HCT116 (cell line): ENCODE measurements around the gene DDX27. TPM values are rescaled to one million over a fixed set of nuclear protein-coding genes. Genes with fewer than 3 reads are reported as not detected.
A peak's percentile ranks its signal among the peaks of the same experiment; 100 is the strongest.

Source experiments
- ATAC-seq: fragments of 200-7000 bp; cut with Tn5 transposase; 2 replicates; pipeline ENCODE4 v1.9.1; 2020; ENCODE audit warnings: mild to moderate bottlenecking, moderate library complexity
- BruUV-seq: library from RNA; stranded (reverse); fragments of 400-500 nt; replicated peaks from 2 replicates; lab custom pipeline; 2021; lab: Mats Ljungman, UMichigan
- CTCF ChIA-PET: fragments of 300-600 bp; sonication (Branson Sonifier 250); formaldehyde crosslinking; loops from one replicate; lab custom pipeline; 2021; ENCODE audit warnings: antibody characterized with exemption; lab: Charles Lee
- POLR2A ChIA-PET: fragments of 300-600, 350-600 bp; sonication (Branson Sonifier 250); formaldehyde crosslinking; loops from one replicate; lab custom pipeline; 2021; ENCODE audit warnings: antibody characterized with exemption; lab: Charles Lee
- RAD21 ChIA-PET, 2 experiments: fragments of 300-600 bp; sonication (Branson Sonifier 250); formaldehyde crosslinking; loops; one replicate each; lab custom pipeline; 2023; ENCODE audit warnings: low total read pairs in 2 of 2; ENCODE audit not compliant: uncharacterized antibody in 2 of 2, unreplicated experiment in 2 of 2, low non-redundant PET in 1 of 2; lab: Charles Lee
- DNase-seq: peaks from one replicate; pipeline ENCODE4 v3.0.0-alpha.2; 2010; ENCODE audit warnings: low read depth, low spot score
- H2AFZ ChIP-seq: fragments of 200-600 bp; shearing (Covaris generic), sonication (generic); 2 replicates; pipeline ENCODE4 v1.6.1; 2017; ENCODE audit warnings: low read depth, mixed run types, mixed read lengths, antibody characterized with exemption, low read length; ENCODE audit not compliant: poor library complexity, severe bottlenecking
- H3K27ac ChIP-seq: 2 replicates; pipeline ENCODE4 v1.5.1; 2012; ENCODE audit warnings: low read depth, low read length
- H3K27me3 ChIP-seq: fragments of 200-600 bp; sonication (generic); 2 replicates; pipeline ENCODE4 v1.6.1; 2016; ENCODE audit warnings: mixed run types, low read length, mixed read lengths; ENCODE audit not compliant: insufficient read depth
- H3K36me3 ChIP-seq, 2 experiments: fragments of 200-500 bp in 1 of 2; fragments of 200-600 bp in 1 of 2; sonication (Bioruptor generic) in 1 of 2; sonication (generic) in 1 of 2; 2 replicates each; pipeline versions ENCODE4 v1.5.1 to v1.6.1; 2014 to 2016; ENCODE audit warnings: low read length in 2 of 2, inconsistent platforms in 1 of 2, mixed read lengths in 1 of 2, mixed run types in 1 of 2; ENCODE audit not compliant: insufficient read depth in 2 of 2, control insufficient read depth in 1 of 2
- H3K4me1 ChIP-seq, 2 experiments: fragments of 200-600 bp in 1 of 2; sonication (generic) in 1 of 2; 2 replicates each; pipeline versions ENCODE4 v1.5.1 to v1.6.1; 2012 to 2017; ENCODE audit warnings: low read length in 2 of 2, inconsistent platforms in 1 of 2, mild to moderate bottlenecking in 1 of 2, mixed read lengths in 1 of 2, mixed run types in 1 of 2, moderate library complexity in 1 of 2; ENCODE audit not compliant: insufficient read depth in 2 of 2, control insufficient read depth in 1 of 2
- H3K4me2 ChIP-seq: fragments of 200-600 bp; sonication (generic); 2 replicates; pipeline ENCODE4 v1.6.1; 2017; ENCODE audit warnings: mixed run types, low read length, mixed read lengths
- H3K4me3 ChIP-seq, 2 experiments: fragments of 200-600 bp in 1 of 2; sonication (generic) in 1 of 2; replicated peaks in 1 of 2; 2 replicates each; pipeline ENCODE4 v1.5.1; 2011 to 2016; ENCODE audit warnings: low read length in 2 of 2, control low read depth in 1 of 2, low read depth in 1 of 2, mild to moderate bottlenecking in 1 of 2, mixed read lengths in 1 of 2, mixed run types in 1 of 2
- H3K79me2 ChIP-seq: fragments of 200-600 bp; sonication (generic); 2 replicates; pipeline ENCODE4 v1.6.1; 2017; ENCODE audit warnings: mild to moderate bottlenecking, mixed run types, low read length, moderate library complexity, mixed read lengths; ENCODE audit not compliant: insufficient read depth
- H3K9ac ChIP-seq: fragments of 200-600 bp; sonication (generic); 2 replicates; pipeline ENCODE4 v1.6.1; 2016; ENCODE audit warnings: low read length, mixed read lengths
- H3K9me2 ChIP-seq: fragments of 200-600 bp; sonication (generic), shearing (Covaris generic); 2 replicates; pipeline ENCODE4 v1.6.1; 2017; ENCODE audit warnings: mixed run types, mild to moderate bottlenecking, moderate library complexity; ENCODE audit not compliant: insufficient read depth
- H3K9me3 ChIP-seq, 2 experiments: fragments of 200-500 bp in 1 of 2; fragments of 200-600 bp in 1 of 2; sonication (Bioruptor generic) in 1 of 2; sonication (generic) in 1 of 2; 2 replicates each; pipeline ENCODE4 v1.6.1; 2014 to 2017; ENCODE audit warnings: low read length in 2 of 2, mixed read lengths in 2 of 2, inconsistent platforms in 1 of 2, low read depth in 1 of 2, mild to moderate bottlenecking in 1 of 2, mixed run types in 1 of 2, moderate library complexity in 1 of 2; ENCODE audit not compliant: control insufficient read depth in 1 of 2, insufficient read depth in 1 of 2
- H4K20me1 ChIP-seq: fragments of 200-600 bp; sonication (generic), shearing (Covaris generic); 2 replicates; pipeline ENCODE4 v1.6.1; 2017; ENCODE audit warnings: mixed run types, mild to moderate bottlenecking, moderate library complexity; ENCODE audit not compliant: insufficient read depth
- CBX3 ChIP-seq: IDR thresholded peaks from 2 replicates; pipeline ENCODE4 v1.6.1; 2012; ENCODE audit warnings: low read depth
- ELF1 ChIP-seq: IDR thresholded peaks from 2 replicates; pipeline ENCODE4 v1.6.1; 2012; ENCODE audit warnings: low read depth, borderline replicate concordance
- EZH2phosphoT487 ChIP-seq: fragments of 200-600 bp; IDR thresholded peaks from 2 replicates; pipeline ENCODE4 v1.6.1; 2018; ENCODE audit warnings: antibody characterized with exemption, borderline replicate concordance
- FOSL1 ChIP-seq: IDR thresholded peaks from 2 replicates; pipeline ENCODE4 v1.6.1; 2012; ENCODE audit warnings: low read depth
- JUND ChIP-seq: IDR thresholded peaks from 2 replicates; pipeline ENCODE4 v1.6.1; 2012
- POLR2AphosphoS5 ChIP-seq: IDR thresholded peaks from 2 replicates; pipeline ENCODE4 v1.6.1; 2011; ENCODE audit warnings: mild to moderate bottlenecking, low read depth, low read length, moderate library complexity
- RAD21 ChIP-seq: IDR thresholded peaks from 2 replicates; pipeline ENCODE4 v1.6.1; 2012; ENCODE audit warnings: low read depth, mild to moderate bottlenecking
- SIN3A ChIP-seq: IDR thresholded peaks from 2 replicates; pipeline ENCODE4 v1.6.1; 2012; ENCODE audit warnings: low read depth
- SRF ChIP-seq: IDR thresholded peaks from 2 replicates; pipeline ENCODE4 v1.6.1; 2012; ENCODE audit warnings: low read depth
- TCF7L2 ChIP-seq: IDR thresholded peaks from 2 replicates; pipeline ENCODE4 v1.7.0; 2011; ENCODE audit warnings: borderline replicate concordance, inconsistent platforms; ENCODE audit not compliant: insufficient read depth, insufficient read length; ENCODE audit errors: extremely low read depth
- YY1 ChIP-seq: IDR thresholded peaks from 2 replicates; pipeline ENCODE4 v1.6.1; 2011; ENCODE audit warnings: low read length, low read depth, moderate library complexity, mild to moderate bottlenecking; ENCODE audit not compliant: insufficient replicate concordance; ENCODE audit errors: extremely low read depth
- ZNF274 ChIP-seq: fragments of 200-500 bp; sonication (Bioruptor generic); IDR thresholded peaks from 2 replicates; pipeline ENCODE4 v1.6.1; 2014; ENCODE audit warnings: mild to moderate bottlenecking, low read depth, low read length, inconsistent platforms
- intact Hi-C: fragments of 100-400 bp; cut with micrococcal nuclease; formaldehyde crosslinking; loops from 2 replicates; pipeline ENCODE4 v1.10.0; 2022
- total RNA-seq: library from RNA; stranded (reverse); gene quantifications from one replicate; pipeline ENCODE4 v1.2.1, GENCODE V29; 2021; ENCODE audit not compliant: unreplicated experiment
- TF ChIP-seq, protein P1 (sequence below), 3 experiments: fragments of 200-600 bp in 1 of 3; sonication (generic) in 1 of 3; IDR thresholded peaks in 2 of 3; conservative IDR thresholded peaks in 1 of 3; 2 replicates each; pipeline ENCODE4 v1.5.1; 2012 to 2017; ENCODE audit warnings: low read depth in 2 of 3, low read length in 2 of 3, antibody characterized with exemption in 1 of 3, borderline replicate concordance in 1 of 3, control low read depth in 1 of 3, mild to moderate bottlenecking in 1 of 3, mixed read lengths in 1 of 3, mixed run types in 1 of 3, moderate library complexity in 1 of 3; ENCODE audit not compliant: insufficient read depth in 1 of 3
- TF ChIP-seq, protein P2 (sequence below): IDR thresholded peaks from 2 replicates; pipeline ENCODE4 v1.6.1; 2011; ENCODE audit warnings: mild to moderate bottlenecking, low read length, moderate library complexity; ENCODE audit not compliant: insufficient replicate concordance; ENCODE audit errors: extremely low read depth
- TF ChIP-seq, protein P3 (sequence below): IDR thresholded peaks from 2 replicates; pipeline ENCODE4 v1.6.1; 2012
- TF ChIP-seq, protein P4 (sequence below): IDR thresholded peaks from 2 replicates; pipeline ENCODE4 v1.6.1; 2012; ENCODE audit warnings: low read depth
- TF ChIP-seq, protein P5 (sequence below): IDR thresholded peaks from 2 replicates; pipeline ENCODE4 v1.6.1; 2012

Gene DDX27
- total RNA-seq, 1 experiment from 2014 or later = 32.1 TPM

DNA sequence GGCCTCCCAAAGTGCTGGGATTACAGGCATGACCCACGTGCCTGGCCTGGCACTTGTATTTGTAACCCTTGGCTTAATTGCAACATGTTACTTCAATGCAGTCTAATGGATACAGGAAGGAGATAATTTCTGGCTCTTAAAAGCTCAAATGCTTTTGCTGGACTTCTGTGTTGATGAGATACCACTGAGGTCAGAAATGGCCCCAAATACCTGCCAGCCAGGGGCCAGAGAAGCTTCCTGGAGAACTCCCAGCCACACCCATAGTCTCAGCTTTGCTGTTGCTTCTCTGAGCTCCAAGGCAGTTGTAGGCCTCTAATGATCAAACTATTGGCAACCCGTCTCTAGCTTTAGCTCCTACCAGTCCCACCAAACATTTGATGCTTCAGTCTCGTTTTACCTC is 72.8 kb downstream of the DDX27 start:
- peaks cover 37% of the 10 kb centered on the region; the same call in 1 of the 2 replicates for H4K20me1 ChIP-seq
- H3K4me2 ChIP-seq = no peak overlapping the region
- intact Hi-C loops = no loop called here
- RAD21 ChIA-PET = no interaction called here
- H3K9me3 ChIP-seq = no peaks in the 10 kb centered on the region
- H3K9me2 ChIP-seq = no peaks in the 10 kb centered on the region
- DNase-seq (no peak), ATAC-seq (no peak)
- H3K4me3 ChIP-seq = no peak overlapping the region
- peaks cover 8 to 19% of the 10 kb centered on the region in 2 experiments; a peak in 3 of 4 replicates for H3K4me1 ChIP-seq
- 0 out of 2 replicates have a peak overlapping the region, but pooled peaks have one; percentile 12 for H3K27ac ChIP-seq
- H3K27me3 ChIP-seq = no peaks in the 10 kb centered on the region
- POLR2A ChIA-PET = interaction anchor here (2.6 kb wide), 1 partner anchor 10 kb away, joined by 9 read pairs; no protein-coding TSS in a partner anchor
- H3K79me2 ChIP-seq = peaks cover 15% of the 10 kb centered on the region
- no peak overlapping the region for H3K9ac ChIP-seq
- H3K36me3 ChIP-seq = peaks cover 24 to 30% of the 10 kb centered on the region in 2 experiments
- TF ChIP-seq JUND (no peak), RAD21 (no peak), SIN3A (no peak), ZNF274 (no peak), CBX3 (no peak), EZH2phosphoT487 (no peak), TCF7L2 (no peak), POLR2AphosphoS5 (no peak), FOSL1 (no peak), ELF1 (no peak), SRF (no peak), YY1 (no peak)
- TF ChIP-seq, protein P1, sequence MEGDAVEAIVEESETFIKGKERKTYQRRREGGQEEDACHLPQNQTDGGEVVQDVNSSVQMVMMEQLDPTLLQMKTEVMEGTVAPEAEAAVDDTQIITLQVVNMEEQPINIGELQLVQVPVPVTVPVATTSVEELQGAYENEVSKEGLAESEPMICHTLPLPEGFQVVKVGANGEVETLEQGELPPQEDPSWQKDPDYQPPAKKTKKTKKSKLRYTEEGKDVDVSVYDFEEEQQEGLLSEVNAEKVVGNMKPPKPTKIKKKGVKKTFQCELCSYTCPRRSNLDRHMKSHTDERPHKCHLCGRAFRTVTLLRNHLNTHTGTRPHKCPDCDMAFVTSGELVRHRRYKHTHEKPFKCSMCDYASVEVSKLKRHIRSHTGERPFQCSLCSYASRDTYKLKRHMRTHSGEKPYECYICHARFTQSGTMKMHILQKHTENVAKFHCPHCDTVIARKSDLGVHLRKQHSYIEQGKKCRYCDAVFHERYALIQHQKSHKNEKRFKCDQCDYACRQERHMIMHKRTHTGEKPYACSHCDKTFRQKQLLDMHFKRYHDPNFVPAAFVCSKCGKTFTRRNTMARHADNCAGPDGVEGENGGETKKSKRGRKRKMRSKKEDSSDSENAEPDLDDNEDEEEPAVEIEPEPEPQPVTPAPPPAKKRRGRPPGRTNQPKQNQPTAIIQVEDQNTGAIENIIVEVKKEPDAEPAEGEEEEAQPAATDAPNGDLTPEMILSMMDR (IDR thresholded peaks at IDR 0.05 in 2 of 3, conservative IDR thresholded peaks at IDR 0.05 in 1 of 3; ENCODE audit: borderline replicate concordance in 1 of 3, insufficient read depth in 1 of 3, low read depth in 2 of 3, low read length in 2 of 3) = no peak
- TF ChIP-seq, protein P2, sequence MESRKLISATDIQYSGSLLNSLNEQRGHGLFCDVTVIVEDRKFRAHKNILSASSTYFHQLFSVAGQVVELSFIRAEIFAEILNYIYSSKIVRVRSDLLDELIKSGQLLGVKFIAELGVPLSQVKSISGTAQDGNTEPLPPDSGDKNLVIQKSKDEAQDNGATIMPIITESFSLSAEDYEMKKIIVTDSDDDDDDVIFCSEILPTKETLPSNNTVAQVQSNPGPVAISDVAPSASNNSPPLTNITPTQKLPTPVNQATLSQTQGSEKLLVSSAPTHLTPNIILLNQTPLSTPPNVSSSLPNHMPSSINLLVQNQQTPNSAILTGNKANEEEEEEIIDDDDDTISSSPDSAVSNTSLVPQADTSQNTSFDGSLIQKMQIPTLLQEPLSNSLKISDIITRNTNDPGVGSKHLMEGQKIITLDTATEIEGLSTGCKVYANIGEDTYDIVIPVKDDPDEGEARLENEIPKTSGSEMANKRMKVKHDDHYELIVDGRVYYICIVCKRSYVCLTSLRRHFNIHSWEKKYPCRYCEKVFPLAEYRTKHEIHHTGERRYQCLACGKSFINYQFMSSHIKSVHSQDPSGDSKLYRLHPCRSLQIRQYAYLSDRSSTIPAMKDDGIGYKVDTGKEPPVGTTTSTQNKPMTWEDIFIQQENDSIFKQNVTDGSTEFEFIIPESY = no peak
- TF ChIP-seq, protein P3, sequence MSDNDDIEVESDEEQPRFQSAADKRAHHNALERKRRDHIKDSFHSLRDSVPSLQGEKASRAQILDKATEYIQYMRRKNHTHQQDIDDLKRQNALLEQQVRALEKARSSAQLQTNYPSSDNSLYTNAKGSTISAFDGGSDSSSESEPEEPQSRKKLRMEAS = no peak
- TF ChIP-seq, protein P4, sequence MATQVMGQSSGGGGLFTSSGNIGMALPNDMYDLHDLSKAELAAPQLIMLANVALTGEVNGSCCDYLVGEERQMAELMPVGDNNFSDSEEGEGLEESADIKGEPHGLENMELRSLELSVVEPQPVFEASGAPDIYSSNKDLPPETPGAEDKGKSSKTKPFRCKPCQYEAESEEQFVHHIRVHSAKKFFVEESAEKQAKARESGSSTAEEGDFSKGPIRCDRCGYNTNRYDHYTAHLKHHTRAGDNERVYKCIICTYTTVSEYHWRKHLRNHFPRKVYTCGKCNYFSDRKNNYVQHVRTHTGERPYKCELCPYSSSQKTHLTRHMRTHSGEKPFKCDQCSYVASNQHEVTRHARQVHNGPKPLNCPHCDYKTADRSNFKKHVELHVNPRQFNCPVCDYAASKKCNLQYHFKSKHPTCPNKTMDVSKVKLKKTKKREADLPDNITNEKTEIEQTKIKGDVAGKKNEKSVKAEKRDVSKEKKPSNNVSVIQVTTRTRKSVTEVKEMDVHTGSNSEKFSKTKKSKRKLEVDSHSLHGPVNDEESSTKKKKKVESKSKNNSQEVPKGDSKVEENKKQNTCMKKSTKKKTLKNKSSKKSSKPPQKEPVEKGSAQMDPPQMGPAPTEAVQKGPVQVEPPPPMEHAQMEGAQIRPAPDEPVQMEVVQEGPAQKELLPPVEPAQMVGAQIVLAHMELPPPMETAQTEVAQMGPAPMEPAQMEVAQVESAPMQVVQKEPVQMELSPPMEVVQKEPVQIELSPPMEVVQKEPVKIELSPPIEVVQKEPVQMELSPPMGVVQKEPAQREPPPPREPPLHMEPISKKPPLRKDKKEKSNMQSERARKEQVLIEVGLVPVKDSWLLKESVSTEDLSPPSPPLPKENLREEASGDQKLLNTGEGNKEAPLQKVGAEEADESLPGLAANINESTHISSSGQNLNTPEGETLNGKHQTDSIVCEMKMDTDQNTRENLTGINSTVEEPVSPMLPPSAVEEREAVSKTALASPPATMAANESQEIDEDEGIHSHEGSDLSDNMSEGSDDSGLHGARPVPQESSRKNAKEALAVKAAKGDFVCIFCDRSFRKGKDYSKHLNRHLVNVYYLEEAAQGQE = no peak
- TF ChIP-seq, protein P5, sequence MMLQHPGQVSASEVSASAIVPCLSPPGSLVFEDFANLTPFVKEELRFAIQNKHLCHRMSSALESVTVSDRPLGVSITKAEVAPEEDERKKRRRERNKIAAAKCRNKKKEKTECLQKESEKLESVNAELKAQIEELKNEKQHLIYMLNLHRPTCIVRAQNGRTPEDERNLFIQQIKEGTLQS = no peak
- BruUV-seq = no TSS peak
- H2AFZ ChIP-seq = no peak overlapping the region
- CTCF ChIA-PET = interaction anchor here (1.7 kb wide), 1 partner anchor 28 kb away, joined by 6 read pairs; no protein-coding TSS in a partner anchor
